Measurements from ENCODE around the gene CRK.

Gene CRK

GRCh38 chr17:1440921-1441320, 15.1 kb downstream of the CRK start:
- peaks cover 13% of the 10 kb centered on the region; the same call in 1 of the 2 replicates for H4K20me1 ChIP-seq (ENCODE audit: insufficient read depth, low read length)
- no peak overlapping the region for H3K27ac ChIP-seq (ENCODE audit: low read length)
- H3K79me2 ChIP-seq (ENCODE audit: low read length) = peaks cover 80% of the 10 kb centered on the region
- no peak overlapping the region for H3K4me3 ChIP-seq (ENCODE audit: low read length)
- H3K4me2 ChIP-seq (ENCODE audit: low read length) = no peak overlapping the region
- peaks cover 7% of the 10 kb centered on the region for H3K36me3 ChIP-seq (replicated peaks; ENCODE audit: low read depth, low read length)
- H3K4me1 ChIP-seq (ENCODE audit: low read length) = no peaks in the 10 kb centered on the region
- H3K9ac ChIP-seq (ENCODE audit: low read length) = no peak overlapping the region
- TF ChIP-seq, protein P1, sequence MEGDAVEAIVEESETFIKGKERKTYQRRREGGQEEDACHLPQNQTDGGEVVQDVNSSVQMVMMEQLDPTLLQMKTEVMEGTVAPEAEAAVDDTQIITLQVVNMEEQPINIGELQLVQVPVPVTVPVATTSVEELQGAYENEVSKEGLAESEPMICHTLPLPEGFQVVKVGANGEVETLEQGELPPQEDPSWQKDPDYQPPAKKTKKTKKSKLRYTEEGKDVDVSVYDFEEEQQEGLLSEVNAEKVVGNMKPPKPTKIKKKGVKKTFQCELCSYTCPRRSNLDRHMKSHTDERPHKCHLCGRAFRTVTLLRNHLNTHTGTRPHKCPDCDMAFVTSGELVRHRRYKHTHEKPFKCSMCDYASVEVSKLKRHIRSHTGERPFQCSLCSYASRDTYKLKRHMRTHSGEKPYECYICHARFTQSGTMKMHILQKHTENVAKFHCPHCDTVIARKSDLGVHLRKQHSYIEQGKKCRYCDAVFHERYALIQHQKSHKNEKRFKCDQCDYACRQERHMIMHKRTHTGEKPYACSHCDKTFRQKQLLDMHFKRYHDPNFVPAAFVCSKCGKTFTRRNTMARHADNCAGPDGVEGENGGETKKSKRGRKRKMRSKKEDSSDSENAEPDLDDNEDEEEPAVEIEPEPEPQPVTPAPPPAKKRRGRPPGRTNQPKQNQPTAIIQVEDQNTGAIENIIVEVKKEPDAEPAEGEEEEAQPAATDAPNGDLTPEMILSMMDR (IDR thresholded peaks at IDR 0.05; ENCODE audit: low read depth, low read length) = no peak
- TF ChIP-seq EZH2phosphoT487 (IDR thresholded peaks at IDR 0.05; ENCODE audit: low read depth) = no peak
- H3K27me3 ChIP-seq (ENCODE audit: low read depth, low read length) = no peaks in the 10 kb centered on the region
- H3K9me3 ChIP-seq (ENCODE audit: insufficient read depth, low read length) = no peaks in the 10 kb centered on the region
- no peak overlapping the region for H2AFZ ChIP-seq (ENCODE audit: low read depth, low read length)

GRCh38 chr17:1438593-1439083, 17.4 kb downstream of the CRK start:
- peaks cover 17% of the 10 kb centered on the region for H3K36me3 ChIP-seq (replicated peaks; ENCODE audit: low read depth, low read length)
- H2AFZ ChIP-seq (ENCODE audit: low read depth, low read length) = no peak overlapping the region
- no peaks in the 10 kb centered on the region for H3K4me1 ChIP-seq (ENCODE audit: low read length)
- H4K20me1 ChIP-seq (ENCODE audit: insufficient read depth, low read length) = no peaks in the 10 kb centered on the region
- peaks cover 73% of the 10 kb centered on the region for H3K79me2 ChIP-seq (ENCODE audit: low read length)
- TF ChIP-seq, protein P1 (IDR thresholded peaks at IDR 0.05; ENCODE audit: low read depth, low read length) = no peak
- H3K27ac ChIP-seq (ENCODE audit: low read length) = no peak overlapping the region
- H3K4me2 ChIP-seq (ENCODE audit: low read length) = no peak overlapping the region
- no peak overlapping the region for H3K9ac ChIP-seq (ENCODE audit: low read length)
- no peak overlapping the region for H3K4me3 ChIP-seq (ENCODE audit: low read length)
- H3K27me3 ChIP-seq (ENCODE audit: low read depth, low read length) = no peaks in the 10 kb centered on the region
- H3K9me3 ChIP-seq (ENCODE audit: insufficient read depth, low read length) = no peaks in the 10 kb centered on the region

GRCh38 chr17:1435326-1435725, 20.7 kb downstream of the CRK start:
- TF ChIP-seq EZH2phosphoT487 (IDR thresholded peaks at IDR 0.05; ENCODE audit: low read depth) = no peak
- TF ChIP-seq, protein P1 (IDR thresholded peaks at IDR 0.05; ENCODE audit: low read depth, low read length) = no peak
- H2AFZ ChIP-seq (ENCODE audit: low read depth, low read length) = no peak overlapping the region
- H3K27me3 ChIP-seq (ENCODE audit: low read depth, low read length) = no peaks in the 10 kb centered on the region
- no peak overlapping the region for H3K9ac ChIP-seq (ENCODE audit: low read length)
- no peak overlapping the region for H3K4me2 ChIP-seq (ENCODE audit: low read length)
- H3K36me3 ChIP-seq (replicated peaks; ENCODE audit: low read depth, low read length) = peaks cover 26% of the 10 kb centered on the region
- H3K79me2 ChIP-seq (ENCODE audit: low read length) = peaks cover 68% of the 10 kb centered on the region
- H3K9me3 ChIP-seq (ENCODE audit: insufficient read depth, low read length) = no peaks in the 10 kb centered on the region
- no peak overlapping the region for H3K27ac ChIP-seq (ENCODE audit: low read length)
- no peaks in the 10 kb centered on the region for H4K20me1 ChIP-seq (ENCODE audit: insufficient read depth, low read length)
- H3K4me3 ChIP-seq (ENCODE audit: low read length) = no peak overlapping the region
- peaks cover 5% of the 10 kb centered on the region for H3K4me1 ChIP-seq (ENCODE audit: low read length)

DNA sequence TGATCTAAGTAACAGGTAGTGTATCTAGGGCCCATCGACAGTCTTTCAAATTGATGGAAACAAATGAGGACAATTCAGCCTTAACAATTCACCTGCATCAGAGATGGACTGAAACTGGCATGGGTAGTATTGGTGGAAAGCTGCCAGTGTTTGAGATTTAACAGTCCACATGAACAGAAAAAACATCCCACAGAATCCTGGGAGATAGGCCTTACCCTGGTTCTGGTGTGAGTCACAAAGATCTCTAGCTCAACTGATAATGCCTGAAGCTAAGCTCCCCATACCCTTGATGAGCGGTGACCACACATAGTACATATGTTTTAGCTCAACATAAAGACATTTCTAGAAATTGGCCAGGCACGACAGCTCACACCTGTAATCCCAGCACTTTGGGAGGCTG, 21.9 kb downstream of the CRK start:
- Histone ChIP-seq H4K20me1 (ENCODE audit: insufficient read depth, low read length) (no peaks in the 10 kb centered on the region), H3K4me2 (ENCODE audit: low read length) (no peak overlapping the region), H3K9me3 (ENCODE audit: insufficient read depth, low read length) (no peaks in the 10 kb centered on the region), H3K36me3 (replicated peaks; ENCODE audit: low read depth, low read length) (peaks cover 26% of the 10 kb centered on the region), H3K4me3 (ENCODE audit: low read length) (no peak overlapping the region), H3K79me2 (ENCODE audit: low read length) (peaks cover 67% of the 10 kb centered on the region), H3K4me1 (ENCODE audit: low read length) (peaks cover 5% of the 10 kb centered on the region), H3K27ac (ENCODE audit: low read length) (no peak overlapping the region), H3K9ac (ENCODE audit: low read length) (no peak overlapping the region), H2AFZ (ENCODE audit: low read depth, low read length) (no peak overlapping the region), H3K27me3 (ENCODE audit: low read depth, low read length) (no peaks in the 10 kb centered on the region)
- no peak for TF ChIP-seq EZH2phosphoT487 (IDR thresholded peaks at IDR 0.05; ENCODE audit: low read depth)
- TF ChIP-seq, protein P1 (IDR thresholded peaks at IDR 0.05; ENCODE audit: low read depth, low read length) = no peak

All from OCI-LY3 (cell line).